Common myeloid progenitor, CD34-positive (primary cell): Measurements from ENCODE around the gene GNAI2.

Experiments used
- CTCF ChIA-PET: fragments of 350-600 bp; sonication (Branson Sonifier 250); formaldehyde crosslinking; loops from one replicate; lab custom pipeline; 2021; ENCODE audit warnings: antibody characterized with exemption; lab: Charles Lee
- POLR2A ChIA-PET: fragments of 350-600 bp; sonication (Branson Sonifier 250); formaldehyde crosslinking; loops from one replicate; lab custom pipeline; 2021; ENCODE audit warnings: antibody characterized with exemption; lab: Charles Lee
- DNase-seq, 3 donors: peaks; one replicate each; pipeline versions ENCODE4 v3.0.0 to v3.0.0-alpha.2; 2013
- H3K27ac ChIP-seq, 2 experiments: 1 replicate in 1 of 2; 2 replicates in 1 of 2; pipeline ENCODE4 v1.7.0; 2013; ENCODE audit warnings: inconsistent platforms in 2 of 2, low read length in 2 of 2, mild to moderate bottlenecking in 2 of 2, low read depth in 1 of 2, moderate library complexity in 1 of 2; ENCODE audit not compliant: severe bottlenecking in 2 of 2, insufficient read depth in 1 of 2, poor library complexity in 1 of 2
- H3K27me3 ChIP-seq, 5 experiments: replicated peaks in 2 of 5; 1 replicate in 3 of 5; 2 replicates in 2 of 5; pipeline versions ENCODE4 v1.6.1 to v1.7.0; 2013; ENCODE audit warnings: low read length in 4 of 5, mild to moderate bottlenecking in 2 of 5, moderate library complexity in 2 of 5, inconsistent platforms in 1 of 5; ENCODE audit not compliant: insufficient read depth in 5 of 5, control insufficient read depth in 4 of 5
- H3K36me3 ChIP-seq, 4 experiments: 1 replicate in 2 of 4; 2 replicates in 2 of 4; pipeline versions ENCODE4 v1.6.1 to v1.7.0; 2013; ENCODE audit warnings: low read length in 3 of 4, control low read depth in 1 of 4, mild to moderate bottlenecking in 1 of 4; ENCODE audit not compliant: control insufficient read depth in 4 of 4, insufficient read depth in 4 of 4
- H3K4me1 ChIP-seq, 4 experiments: 1 replicate in 3 of 4; 2 replicates in 1 of 4; pipeline versions ENCODE4 v1.6.1 to v1.7.1; 2013; ENCODE audit warnings: low read length in 3 of 4, mild to moderate bottlenecking in 3 of 4, control low read depth in 1 of 4, inconsistent platforms in 1 of 4, moderate library complexity in 1 of 4; ENCODE audit not compliant: control insufficient read depth in 4 of 4, insufficient read depth in 4 of 4; ENCODE audit errors: control extremely low read depth in 1 of 4
- H3K4me3 ChIP-seq, 7 experiments: 1 replicate in 4 of 7; 2 replicates in 3 of 7; pipeline versions ENCODE4 v1.5.1 to v1.7.0; 2013; ENCODE audit warnings: mild to moderate bottlenecking in 7 of 7, low read length in 6 of 7, moderate library complexity in 6 of 7, inconsistent platforms in 2 of 7, low read depth in 2 of 7, control low read depth in 1 of 7; ENCODE audit not compliant: insufficient read depth in 4 of 7, control insufficient read depth in 1 of 7; ENCODE audit errors: extremely low read depth in 1 of 7
- H3K9me3 ChIP-seq, 5 experiments: 1 replicate in 4 of 5; 2 replicates in 1 of 5; pipeline versions ENCODE4 v1.6.1 to v1.7.1; 2013; ENCODE audit warnings: low read length in 4 of 5, mild to moderate bottlenecking in 2 of 5, inconsistent platforms in 1 of 5, low read depth in 1 of 5, moderate library complexity in 1 of 5; ENCODE audit not compliant: control insufficient read depth in 4 of 5, insufficient read depth in 2 of 5; ENCODE audit errors: control extremely low read depth in 1 of 5
- WGBS: methylation state at CpG from one replicate; pipeline ENCODE4 v1.1.5; 2013; ENCODE audit not compliant: insufficient coverage; 5-methylcytosine and 5-hydroxymethylcytosine counted together

GNAI2 gene

GRCh38 chr3:50286322-50287227 lies 50.6 kb downstream of the GNAI2 start:
- H3K27me3 ChIP-seq, result no peaks in the 10 kb centered on the region
- ChIA-PET POLR2A (no interaction called here), CTCF (interaction anchor here (1.5 kb wide), 1 partner anchor 13 kb away, joined by 3 read pairs; the partner anchor contains the start of genes HYAL3 and NAA80)
- no peak overlapping the region for H3K4me3 ChIP-seq
- WGBS, result 92% methylated on average over 25 of the region's 28 CpGs
- DNase-seq, result no peak
- no peaks in the 10 kb centered on the region for H3K9me3 ChIP-seq
- peaks cover 3 to 14% (median 9%) of the 10 kb centered on the region in 4 experiments for H3K4me1 ChIP-seq
- H3K36me3 ChIP-seq, result peaks cover 2 to 49% (median 36%) of the 10 kb centered on the region in 4 experiments
- no peak overlapping the region for H3K27ac ChIP-seq

DNA sequence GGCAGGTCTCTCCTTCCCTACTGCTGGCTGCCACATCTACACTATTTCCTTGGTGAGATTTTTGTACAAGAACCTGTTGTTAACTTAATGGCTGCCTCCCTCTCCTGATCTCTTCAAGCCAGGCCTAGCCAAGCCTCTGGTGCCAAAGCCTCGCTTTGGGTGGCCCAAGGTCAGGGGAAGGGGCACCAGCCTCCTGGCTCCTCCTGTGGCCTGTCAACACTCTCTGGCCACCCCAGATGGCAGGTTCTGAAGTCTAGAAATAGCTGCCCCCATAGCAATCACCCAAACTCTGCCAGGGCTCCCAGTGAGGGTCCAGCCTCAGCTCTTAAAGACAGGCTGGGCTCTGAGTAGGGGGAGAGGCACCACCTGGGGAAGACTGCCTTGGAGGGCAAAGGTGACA lies 51.3 kb downstream of the GNAI2 start:
- ChIA-PET CTCF (interaction anchor here (0.7 to 3.4 kb wide), 4 partner anchors 9 to 27 kb away, joined by 3 to 10 read pairs (median 3); partner anchors contain the start of genes HYAL3 and NAA80), POLR2A (no interaction called here)
- DNase-seq, result no peak
- no peaks in the 10 kb centered on the region for H3K27me3 ChIP-seq
- no peaks in the 10 kb centered on the region for H3K9me3 ChIP-seq
- no peak overlapping the region for H3K27ac ChIP-seq
- WGBS, result no CpG with 5 or more reads among the region's 1 CpG
- peaks cover 2 to 49% (median 36%) of the 10 kb centered on the region in 4 experiments for H3K36me3 ChIP-seq
- peaks cover 3 to 17% (median 13%) of the 10 kb centered on the region in 4 experiments for H3K4me1 ChIP-seq
- no peak overlapping the region for H3K4me3 ChIP-seq

DNA sequence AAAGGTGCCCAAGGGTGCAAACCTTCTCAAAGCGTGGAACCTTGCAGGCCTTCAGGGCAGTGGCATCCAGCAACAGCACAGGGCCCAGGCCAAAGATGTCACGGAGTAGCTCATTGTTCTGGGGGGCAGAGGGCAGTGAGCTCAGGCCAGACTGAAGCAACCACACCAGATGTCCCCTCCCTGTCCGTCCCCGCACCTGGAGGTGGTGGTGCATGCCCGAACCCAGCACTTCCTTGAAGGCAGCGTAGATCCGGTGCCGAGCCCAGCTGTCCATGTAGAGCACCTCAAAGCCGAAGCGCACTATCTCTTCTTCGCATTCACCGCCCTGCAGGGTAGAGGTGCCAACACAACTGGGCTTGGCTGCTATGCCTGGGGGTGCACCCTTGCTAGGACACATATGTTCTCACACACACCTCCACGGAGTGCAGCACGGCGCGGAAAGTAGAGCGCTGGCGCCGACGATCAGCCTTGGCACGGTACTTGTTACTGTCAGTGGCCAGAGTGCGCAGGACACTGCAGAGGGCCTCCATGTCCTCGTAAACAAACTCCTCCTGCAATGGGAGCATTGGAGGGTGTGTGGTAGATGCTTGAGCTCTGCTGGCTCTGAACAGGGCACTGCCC lies 52.5 kb downstream of the GNAI2 start:
- no peak overlapping the region for H3K4me3 ChIP-seq
- no peaks in the 10 kb centered on the region for H3K9me3 ChIP-seq
- peaks cover 2 to 49% (median 36%) of the 10 kb centered on the region in 4 experiments for H3K36me3 ChIP-seq
- peaks cover 3 to 25% (median 19%) of the 10 kb centered on the region in 4 experiments for H3K4me1 ChIP-seq
- no peak overlapping the region for H3K27ac ChIP-seq
- no peak for DNase-seq
- CTCF ChIA-PET, result interaction anchor here (0.7 to 3.4 kb wide), 8 partner anchors 9 to 28 kb away, joined by 3 to 10 read pairs (median 3); partner anchors contain the start of genes HYAL3, LSMEM2 and NAA80
- no peaks in the 10 kb centered on the region for H3K27me3 ChIP-seq
- WGBS, result 97% methylated on average over 13 of the region's 23 CpGs
- POLR2A ChIA-PET, result no interaction called here

GRCh38 chr3:50289130-50289529 lies 53.1 kb downstream of the GNAI2 start:
- no peak for DNase-seq
- ChIA-PET POLR2A (no interaction called here), CTCF (interaction anchor here (0.7 to 3.4 kb wide), 8 partner anchors 8 to 35 kb away, joined by 3 to 10 read pairs (median 3); partner anchors contain the start of genes HYAL3 and NAA80)
- no peaks in the 10 kb centered on the region for H3K9me3 ChIP-seq
- no peak overlapping the region for H3K27ac ChIP-seq
- WGBS, result 100% methylated on average over 6 of the region's 6 CpGs
- H3K27me3 ChIP-seq, result no peaks in the 10 kb centered on the region
- peaks cover 3 to 25% (median 19%) of the 10 kb centered on the region in 4 experiments for H3K4me1 ChIP-seq
- peaks cover 2 to 49% (median 36%) of the 10 kb centered on the region in 4 experiments for H3K36me3 ChIP-seq
- H3K4me3 ChIP-seq, result no peak overlapping the region

DNA sequence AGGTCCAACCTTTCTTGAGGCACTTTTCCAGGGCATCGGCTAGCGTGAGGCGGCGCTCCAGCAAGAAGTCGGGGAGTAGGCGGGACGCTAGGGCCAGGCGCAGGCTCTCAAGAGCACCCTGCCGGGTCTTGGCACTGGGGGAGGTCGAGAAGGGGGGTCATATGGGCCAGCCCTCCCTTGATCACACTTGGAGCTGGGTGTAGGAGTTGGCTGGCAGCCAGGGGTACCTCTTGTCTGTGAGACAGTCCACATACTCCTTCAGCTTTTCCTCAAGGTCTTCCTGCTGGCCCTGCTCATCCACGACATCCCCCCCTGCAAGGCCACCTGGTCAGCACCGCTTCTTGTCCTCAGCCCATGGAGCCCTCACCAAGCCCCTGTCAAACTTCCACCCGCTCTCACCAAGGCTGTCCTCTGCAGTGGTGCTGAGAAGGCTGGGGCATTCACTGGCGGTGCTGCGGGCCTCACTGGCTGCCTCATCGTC lies 54.2 kb downstream of the GNAI2 start:
- WGBS, result 95% methylated on average over 14 of the region's 16 CpGs
- Histone ChIP-seq H3K9me3 (no peaks in the 10 kb centered on the region), H3K4me1 (peaks cover 3 to 25% (median 19%) of the 10 kb centered on the region in 4 experiments), H3K36me3 (peaks cover 2 to 52% (median 36%) of the 10 kb centered on the region in 4 experiments), H3K27ac (no peak overlapping the region), H3K27me3 (no peaks in the 10 kb centered on the region), H3K4me3 (no peak overlapping the region)
- ChIA-PET POLR2A (no interaction called here), CTCF (interaction anchor here (1.5 to 3.4 kb wide), 3 partner anchors 15 to 34 kb away, joined by 4 to 10 read pairs (median 6); no protein-coding TSS in a partner anchor)
- DNase-seq, result no peak

DNA sequence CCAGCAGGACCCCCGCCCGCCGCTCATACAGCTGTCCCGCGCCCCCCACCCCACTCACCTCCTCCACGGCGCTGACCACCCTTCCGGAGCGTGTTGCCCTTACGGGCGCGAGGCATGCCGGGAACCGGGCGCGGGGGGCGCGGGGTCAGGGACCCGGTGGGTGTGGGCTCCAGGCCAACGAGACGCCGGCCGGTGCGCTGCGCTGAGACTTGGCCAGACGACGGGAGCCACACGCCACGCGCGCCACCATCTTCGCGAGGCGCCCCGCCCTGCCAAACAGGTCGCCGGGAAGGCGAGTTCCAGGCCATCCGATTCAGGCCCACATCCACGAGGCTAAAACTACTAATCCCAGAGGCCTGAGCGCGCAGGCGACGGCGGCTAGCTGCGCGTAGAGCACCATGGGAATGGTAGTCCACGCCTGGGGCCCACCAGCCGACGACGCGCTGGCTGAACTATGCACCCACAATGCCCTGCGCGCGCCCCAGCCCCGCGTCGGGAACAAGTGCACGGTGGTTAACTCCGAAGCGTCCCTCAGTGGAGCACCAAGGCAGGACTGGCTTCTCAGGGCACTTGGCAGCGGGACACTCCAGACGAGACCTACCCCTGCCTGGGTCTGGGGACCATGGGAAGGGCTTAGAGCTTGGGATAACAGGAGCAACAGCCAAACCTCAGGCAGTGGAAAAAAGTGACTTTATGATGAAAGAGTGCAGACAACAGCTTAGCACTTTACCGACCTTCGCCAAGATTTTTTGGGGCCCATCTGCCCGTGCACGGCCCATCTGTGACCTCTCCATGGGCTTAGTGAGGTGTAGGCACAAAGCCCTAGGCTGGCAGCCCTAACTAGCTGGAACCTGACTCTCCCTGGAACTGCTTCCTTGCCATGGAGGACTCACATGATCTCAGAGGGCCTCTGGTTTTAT lies 56.4 kb downstream of the GNAI2 start, which contains the start of gene IFRD2:
Gene IFRD2 (minus strand): TSS at position 271 of the 920 bp plus-strand sequence. CDS start 155 bp downstream, at position 116.
- no peaks in the 10 kb centered on the region for H3K27me3 ChIP-seq
- H3K9me3 ChIP-seq, result no peaks in the 10 kb centered on the region
- peaks cover 3 to 28% (median 23%) of the 10 kb centered on the region in 4 experiments for H3K4me1 ChIP-seq
- peak; percentile 97 to 98 (median 98) for DNase-seq
- CTCF ChIA-PET, result interaction anchor here (0.6 to 2.0 kb wide), 8 partner anchors 11 to 73 kb away, joined by 3 to 9 read pairs (median 4); partner anchors contain the start of genes HYAL1 and LSMEM2
- peak within 1 kb of the TSS; percentile 61 to 82 for H3K27ac ChIP-seq
- peaks cover 2 to 52% (median 34%) of the 10 kb centered on the region in 4 experiments for H3K36me3 ChIP-seq
- peak within 1 kb of the TSS; percentile 63 to 94 (median 81) for H3K4me3 ChIP-seq
- POLR2A ChIA-PET, result interaction anchor here (0.6 to 1.3 kb wide), 3 partner anchors 14 to 60 kb away, joined by 3 read pairs; no protein-coding TSS in a partner anchor
- WGBS, result 2% methylated on average over 58 of the region's 67 CpGs
